ENCODE data around the gene UPF2. TPM values are rescaled to one million over a fixed set of nuclear protein-coding genes. Genes with fewer than 3 reads are reported as not detected.

Gene UPF2
- total and polyA plus RNA-seq, 12 donors, result 5.1 to 24.3 (median 12.1) TPM

GRCh38 chr10:12061124-12061523, 18.5 kb upstream of the UPF2 start:
- intact Hi-C loops (cut with DNase I), result no loop called here
- TF ChIP-seq POLR2A (IDR thresholded peaks at IDR 0.05), result no peak
- no peak for TF ChIP-seq CTCF (IDR thresholded peaks at IDR 0.05)
- DNase-seq, result no peak
- no peaks in the 10 kb centered on the region for H3K9me3 ChIP-seq (replicated peaks in 1 of 3)
- no peaks in the 10 kb centered on the region for H3K36me3 ChIP-seq (replicated peaks in 1 of 2)
- H3K27ac ChIP-seq, result no peak overlapping the region
- 71 to 90% (median 86%) methylated on average over 4 of the region's 4 CpGs for WGBS, 4 donors
- H3K27me3 ChIP-seq, result no peaks in the 10 kb centered on the region
- H3K4me1 ChIP-seq (replicated peaks in 1 of 2), result no peaks in the 10 kb centered on the region
- H3K4me3 ChIP-seq, result no peak overlapping the region

- Histone ChIP-seq H3K27ac (no peak overlapping the region), H3K9me3 (replicated peaks in 1 of 3) (no peaks in the 10 kb centered on the region), H3K4me1 (replicated peaks in 1 of 2) (peaks cover 7% of the 10 kb centered on the region in 2 donors), H3K4me3 (no peak overlapping the region), H3K36me3 (replicated peaks in 1 of 2) (no peaks in the 10 kb centered on the region), H3K27me3 (no peaks in the 10 kb centered on the region)
- TF ChIP-seq CTCF (IDR thresholded peaks at IDR 0.05) (no peak), POLR2A (IDR thresholded peaks at IDR 0.05) (no peak)
- DNase-seq, result peak in 6 of 7 donors; percentile 23 to 65 (median 48)
- WGBS, 4 donors, result 33 to 50% (median 41%) methylated on average over 4 of the region's 4 CpGs
- intact Hi-C loops (cut with DNase I), result no loop called here
Observed at GRCh38 chr10:12056748-12057147, 14.1 kb upstream of the UPF2 start.

- H3K36me3 ChIP-seq (replicated peaks in 1 of 2), result no peaks in the 10 kb centered on the region
- H3K9me3 ChIP-seq (replicated peaks in 1 of 3), result no peaks in the 10 kb centered on the region
- DNase-seq, result no peak
- intact Hi-C loops (cut with DNase I), result no loop called here
- H3K4me3 ChIP-seq, result no peak overlapping the region
- peaks cover 7% of the 10 kb centered on the region in 2 donors for H3K4me1 ChIP-seq (replicated peaks in 1 of 2)
- no peak overlapping the region for H3K27ac ChIP-seq
- TF ChIP-seq CTCF (IDR thresholded peaks at IDR 0.05) (no peak), POLR2A (IDR thresholded peaks at IDR 0.05) (no peak)
- H3K27me3 ChIP-seq, result no peaks in the 10 kb centered on the region
- WGBS, 4 donors, result 83 to 94% (median 89%) methylated on average over 4 to 5 of the region's 5 CpGs
Observed at GRCh38 chr10:12055732-12056131, 13.1 kb upstream of the UPF2 start.

- intact Hi-C loops (cut with DNase I), result no loop called here
- H3K27ac ChIP-seq, result no peak overlapping the region
- no peaks in the 10 kb centered on the region for H3K36me3 ChIP-seq (replicated peaks in 1 of 2)
- TF ChIP-seq POLR2A (IDR thresholded peaks at IDR 0.05) (no peak), CTCF (IDR thresholded peaks at IDR 0.05) (no peak)
- no peak overlapping the region for H3K4me3 ChIP-seq
- H3K27me3 ChIP-seq, result no peaks in the 10 kb centered on the region
- H3K9me3 ChIP-seq (replicated peaks in 1 of 3), result no peaks in the 10 kb centered on the region
- no peak for DNase-seq
- H3K4me1 ChIP-seq (replicated peaks in 1 of 2), result peaks cover 7% of the 10 kb centered on the region in 2 donors
- 56 to 64% (median 60%) methylated on average over 4 of the region's 4 CpGs for WGBS, 4 donors
Observed at GRCh38 chr10:12051241-12051640, 8.6 kb upstream of the UPF2 start.

Measured in adrenal gland (tissue), 12 donors.